Liver (tissue), 9 donors: ENCODE results near the gene RIMOC1. TPM values are rescaled to one million over a fixed set of nuclear protein-coding genes. Genes with fewer than 3 reads are reported as not detected.

Source experiments
- DNase-seq: peaks from one replicate; pipeline ENCODE4 v3.0.0-alpha.2; 2017; ENCODE audit warnings: low spot score
- H3K27ac ChIP-seq, 2 donors: one replicate each; pipeline ENCODE4 v1.7.0; 2013; ENCODE audit warnings: inconsistent platforms in 2 of 2, low read length in 2 of 2, control low read depth in 1 of 2, low read depth in 1 of 2, mild to moderate bottlenecking in 1 of 2
- H3K27me3 ChIP-seq, 4 donors: one replicate each; pipeline versions ENCODE4 v1.6.1 to v1.7.0; 2013; ENCODE audit warnings: low read length in 3 of 4, inconsistent platforms in 1 of 4, mild to moderate bottlenecking in 1 of 4, moderate library complexity in 1 of 4; ENCODE audit not compliant: control insufficient read depth in 4 of 4, insufficient read depth in 4 of 4
- H3K36me3 ChIP-seq, 4 donors: one replicate each; pipeline versions ENCODE4 v1.6.1 to v1.7.0; 2013; ENCODE audit warnings: low read length in 3 of 4, mild to moderate bottlenecking in 3 of 4, low read depth in 1 of 4, moderate library complexity in 1 of 4; ENCODE audit not compliant: control insufficient read depth in 4 of 4, insufficient read depth in 3 of 4
- H3K4me1 ChIP-seq, 4 donors: one replicate each; pipeline versions ENCODE4 v1.6.1 to v1.7.0; 2013; ENCODE audit warnings: low read length in 3 of 4, mild to moderate bottlenecking in 3 of 4, moderate library complexity in 1 of 4; ENCODE audit not compliant: control insufficient read depth in 4 of 4, insufficient read depth in 4 of 4
- H3K4me3 ChIP-seq, 3 donors: one replicate each; pipeline versions ENCODE4 v1.6.1 to v1.7.0; 2013; ENCODE audit warnings: low read length in 3 of 3, control low read depth in 1 of 3, low read depth in 1 of 3, mild to moderate bottlenecking in 1 of 3
- H3K9ac ChIP-seq, 2 donors: one replicate each; pipeline ENCODE4 v1.7.0; 2013; ENCODE audit warnings: low read length in 2 of 2, mild to moderate bottlenecking in 2 of 2, moderate library complexity in 2 of 2, control low read depth in 1 of 2, low read depth in 1 of 2
- H3K9me3 ChIP-seq, 4 donors: one replicate each; pipeline versions ENCODE4 v1.6.1 to v1.7.0; 2013; ENCODE audit warnings: low read length in 3 of 4; ENCODE audit not compliant: control insufficient read depth in 4 of 4
- CTCF ChIP-seq: fragments of 150-350 bp; IDR thresholded peaks from 2 replicates; pipeline ENCODE4 v1.5.1; 2017; ENCODE audit warnings: improper control_type of control experiment, low read depth, low read length; ENCODE audit not compliant: missing input control
- EGR1 ChIP-seq, 2 donors: IDR thresholded peaks; 2 replicates each; pipeline ENCODE4 v1.6.1; 2016 to 2018; ENCODE audit warnings: antibody characterized with exemption in 2 of 2, low read depth in 2 of 2
- FOXA1 ChIP-seq: IDR thresholded peaks from 2 replicates; pipeline ENCODE4 v1.6.1; 2016; ENCODE audit warnings: antibody characterized with exemption
- FOXA2 ChIP-seq: IDR thresholded peaks from 2 replicates; pipeline ENCODE4 v1.6.1; 2016; ENCODE audit warnings: antibody characterized with exemption
- GABPA ChIP-seq, 2 donors: IDR thresholded peaks in 1 of 2; conservative IDR thresholded peaks in 1 of 2; 2 replicates each; pipeline ENCODE4 v1.6.1; 2016; ENCODE audit warnings: antibody characterized with exemption in 2 of 2, mild to moderate bottlenecking in 1 of 2, moderate library complexity in 1 of 2
- HNF4A ChIP-seq, 2 donors: conservative IDR thresholded peaks; 2 replicates each; pipeline ENCODE4 v1.6.1; 2016; ENCODE audit warnings: antibody characterized with exemption in 2 of 2, mild to moderate bottlenecking in 2 of 2
- HNF4G ChIP-seq: IDR thresholded peaks from 2 replicates; pipeline ENCODE4 v1.6.1; 2016; ENCODE audit warnings: antibody characterized with exemption
- JUND ChIP-seq, 2 donors: IDR thresholded peaks; 2 replicates each; pipeline ENCODE4 v1.6.1; 2016; ENCODE audit warnings: antibody characterized with exemption in 2 of 2
- MAX ChIP-seq: IDR thresholded peaks from 2 replicates; pipeline ENCODE4 v1.6.1; 2016; ENCODE audit warnings: antibody characterized with exemption
- NR2F2 ChIP-seq: IDR thresholded peaks from 2 replicates; pipeline ENCODE4 v1.6.1; 2016; ENCODE audit warnings: antibody characterized with exemption
- RAD21 ChIP-seq, 2 donors: IDR thresholded peaks; 2 replicates each; pipeline ENCODE4 v1.6.1; 2016; ENCODE audit warnings: antibody characterized with exemption in 2 of 2, mild to moderate bottlenecking in 2 of 2
- REST ChIP-seq: IDR thresholded peaks from 2 replicates; pipeline ENCODE4 v1.6.1; 2016; ENCODE audit warnings: antibody characterized with exemption, mild to moderate bottlenecking
- RXRA ChIP-seq, 2 donors: IDR thresholded peaks; 2 replicates each; pipeline ENCODE4 v1.6.1; 2017 to 2018; ENCODE audit warnings: antibody characterized with exemption in 2 of 2, mild to moderate bottlenecking in 1 of 2
- SP1 ChIP-seq: IDR thresholded peaks from 2 replicates; pipeline ENCODE4 v1.6.1; 2018; ENCODE audit warnings: antibody characterized with exemption, mild to moderate bottlenecking
- TAF1 ChIP-seq: conservative IDR thresholded peaks from 2 replicates; pipeline ENCODE4 v1.6.1; 2016; ENCODE audit warnings: antibody characterized with exemption, mild to moderate bottlenecking
- YY1 ChIP-seq: IDR thresholded peaks from 2 replicates; pipeline ENCODE4 v1.6.1; 2016; ENCODE audit warnings: antibody characterized with exemption, mild to moderate bottlenecking
- WGBS: extraction: QIAGEN DNeasy Blood & Tissue Kit; methylation state at CpG from one replicate; pipeline ENCODE4 v1.1.7; 2013; 5-methylcytosine and 5-hydroxymethylcytosine counted together
- polyA plus RNA-seq, 2 donors: library from polyadenylated mRNA; stranded (reverse) in 1 of 2; unstranded in 1 of 2; fragments of 200-250 nt in 1 of 2; fragments of >200 nt in 1 of 2; fragmentation: Nextera tagmentation in 1 of 2; extraction: Ambion mirVana in 1 of 2; gene quantifications; one replicate each; pipeline versions ENCODE4 v1.2.1 to v1.2.3, GENCODE V29; 2013 to 2015
- total RNA-seq, 2 donors: library from RNA; depleted of rRNA; stranded (reverse); fragments of >200 nt; gene quantifications; one replicate each; pipeline ENCODE4 v1.2.3, GENCODE V29; 2014
- TF ChIP-seq, protein P1 (sequence below): IDR thresholded peaks from 2 replicates; pipeline ENCODE4 v1.6.1; 2016; ENCODE audit warnings: antibody characterized with exemption
- TF ChIP-seq, protein P2 (sequence below): IDR thresholded peaks from 2 replicates; pipeline ENCODE4 v1.6.1; 2016; ENCODE audit warnings: antibody characterized with exemption
- donor health status: healthy.
- donor health status: healthy.
- donor health status: healthy.
- donor health status: healthy.
- donor health status: healthy.

Gene RIMOC1
- total and polyA plus RNA-seq, 4 donors, result 3.7 to 11.8 (median 6.7) TPM

DNA sequence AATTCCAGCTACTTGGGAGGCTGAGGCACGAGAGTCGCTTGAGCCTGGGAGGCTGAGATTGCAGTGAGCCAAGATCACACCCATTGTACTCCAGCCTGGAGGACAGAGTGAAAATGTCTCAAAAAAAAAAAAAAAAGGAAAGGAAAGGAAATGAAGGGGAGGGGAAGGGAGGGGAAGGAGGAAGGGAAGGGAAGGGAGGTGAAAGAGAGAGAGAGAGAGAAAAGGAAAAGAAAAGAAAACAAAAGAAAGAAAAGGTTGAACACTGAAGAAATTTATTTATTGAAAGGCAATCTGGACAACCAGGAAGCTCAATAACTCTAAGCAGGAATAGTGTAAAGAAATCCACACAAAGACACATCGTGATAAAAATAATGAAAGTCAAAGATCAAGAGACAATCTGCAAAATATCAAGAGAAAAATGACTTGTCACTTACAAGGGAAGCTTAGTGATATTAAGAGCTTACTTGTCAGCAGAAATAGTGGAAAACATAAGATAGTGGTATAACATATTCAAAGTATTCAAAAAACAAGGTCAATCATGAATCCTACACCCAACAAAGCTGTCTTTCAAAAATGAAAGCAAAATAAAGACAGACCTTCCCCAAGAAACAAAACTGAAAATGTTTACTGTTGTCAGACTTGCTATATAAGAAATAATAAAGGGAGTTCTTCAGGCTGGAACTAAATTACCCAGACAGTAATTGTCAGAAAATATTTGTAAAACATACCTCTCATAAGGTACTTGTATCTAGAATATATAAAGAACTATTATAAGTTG is 10.9 kb upstream of the RIMOC1 start:
- H3K27ac ChIP-seq, result no peak overlapping the region
- H3K4me1 ChIP-seq, result no peaks in the 10 kb centered on the region
- H3K9me3 ChIP-seq, result no peaks in the 10 kb centered on the region
- peak overlapping the region in 1 of 2 donors; percentile 24 for H3K9ac ChIP-seq
- no peaks in the 10 kb centered on the region for H3K36me3 ChIP-seq
- no peak overlapping the region for H3K4me3 ChIP-seq
- H3K27me3 ChIP-seq, result peaks cover 0 to 3% (median 0%) of the 10 kb centered on the region in 4 donors
- DNase-seq, result no peak
- TF ChIP-seq FOXA1 (no peak), HNF4A (conservative IDR thresholded peaks at IDR 0.05) (no peak), EGR1 (IDR thresholded peaks at IDR 0.05; ENCODE audit: low read depth in 2 of 2) (no peak), TAF1 (no peak), NR2F2 (no peak), GABPA (IDR thresholded peaks at IDR 0.05 in 1 of 2, conservative IDR thresholded peaks at IDR 0.05 in 1 of 2) (no peak), HNF4G (no peak), RXRA (IDR thresholded peaks at IDR 0.05) (no peak), SP1 (no peak), YY1 (no peak), REST (no peak), CTCF (no peak), FOXA2 (no peak)
- TF ChIP-seq, protein P1, sequence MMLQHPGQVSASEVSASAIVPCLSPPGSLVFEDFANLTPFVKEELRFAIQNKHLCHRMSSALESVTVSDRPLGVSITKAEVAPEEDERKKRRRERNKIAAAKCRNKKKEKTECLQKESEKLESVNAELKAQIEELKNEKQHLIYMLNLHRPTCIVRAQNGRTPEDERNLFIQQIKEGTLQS, result no peak
- TF ChIP-seq, protein P2, sequence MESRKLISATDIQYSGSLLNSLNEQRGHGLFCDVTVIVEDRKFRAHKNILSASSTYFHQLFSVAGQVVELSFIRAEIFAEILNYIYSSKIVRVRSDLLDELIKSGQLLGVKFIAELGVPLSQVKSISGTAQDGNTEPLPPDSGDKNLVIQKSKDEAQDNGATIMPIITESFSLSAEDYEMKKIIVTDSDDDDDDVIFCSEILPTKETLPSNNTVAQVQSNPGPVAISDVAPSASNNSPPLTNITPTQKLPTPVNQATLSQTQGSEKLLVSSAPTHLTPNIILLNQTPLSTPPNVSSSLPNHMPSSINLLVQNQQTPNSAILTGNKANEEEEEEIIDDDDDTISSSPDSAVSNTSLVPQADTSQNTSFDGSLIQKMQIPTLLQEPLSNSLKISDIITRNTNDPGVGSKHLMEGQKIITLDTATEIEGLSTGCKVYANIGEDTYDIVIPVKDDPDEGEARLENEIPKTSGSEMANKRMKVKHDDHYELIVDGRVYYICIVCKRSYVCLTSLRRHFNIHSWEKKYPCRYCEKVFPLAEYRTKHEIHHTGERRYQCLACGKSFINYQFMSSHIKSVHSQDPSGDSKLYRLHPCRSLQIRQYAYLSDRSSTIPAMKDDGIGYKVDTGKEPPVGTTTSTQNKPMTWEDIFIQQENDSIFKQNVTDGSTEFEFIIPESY, result no peak
- WGBS, result 77% methylated on average over 3 of the region's 3 CpGs

DNA sequence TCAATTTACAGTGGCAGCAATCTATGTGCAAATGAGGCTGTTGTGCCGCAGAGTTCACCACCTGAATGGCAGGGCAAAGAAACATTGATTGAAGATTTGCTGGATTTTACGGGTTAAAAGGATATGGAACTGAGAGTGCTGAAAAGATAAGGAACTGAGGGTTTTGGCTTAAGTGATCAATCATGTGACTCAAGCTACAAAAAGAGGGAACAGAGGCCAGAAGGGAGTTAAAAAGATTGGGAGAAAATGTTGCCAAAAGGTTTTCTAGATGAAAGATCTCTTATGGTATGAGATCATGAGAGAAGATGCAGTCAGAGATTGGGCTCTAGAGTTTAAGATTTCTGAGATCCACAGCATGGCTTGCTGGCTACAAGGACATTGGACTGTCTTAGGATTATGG is 7.9 kb upstream of the RIMOC1 start:
- Histone ChIP-seq H3K9ac (no peak overlapping the region), H3K27me3 (peaks cover 0 to 3% (median 0%) of the 10 kb centered on the region in 4 donors), H3K36me3 (no peaks in the 10 kb centered on the region), H3K9me3 (no peaks in the 10 kb centered on the region), H3K27ac (no peak overlapping the region), H3K4me1 (no peaks in the 10 kb centered on the region), H3K4me3 (no peak overlapping the region)
- WGBS, result 51% methylated on average over 2 of the region's 2 CpGs
- no peak for DNase-seq
- TF ChIP-seq FOXA2, result no peak
- no peak for TF ChIP-seq FOXA1
- no peak for TF ChIP-seq RAD21 (IDR thresholded peaks at IDR 0.05)
- TF ChIP-seq MAX, result no peak
- TF ChIP-seq GABPA (IDR thresholded peaks at IDR 0.05 in 1 of 2, conservative IDR thresholded peaks at IDR 0.05 in 1 of 2), result no peak
- no peak for TF ChIP-seq HNF4A (conservative IDR thresholded peaks at IDR 0.05)
- TF ChIP-seq REST, result no peak
- TF ChIP-seq, protein P1, result no peak
- TF ChIP-seq SP1, result no peak
- no peak for TF ChIP-seq HNF4G
- no peak for TF ChIP-seq JUND (IDR thresholded peaks at IDR 0.05)
- TF ChIP-seq RXRA (IDR thresholded peaks at IDR 0.05), result no peak
- no peak for TF ChIP-seq YY1
- no peak for TF ChIP-seq EGR1 (IDR thresholded peaks at IDR 0.05; ENCODE audit: low read depth in 2 of 2)
